A375 (cell line): ENCODE results near the gene HOXB9. TPM values are rescaled to one million over a fixed set of nuclear protein-coding genes. Genes with fewer than 3 reads are reported as not detected.

Experiments
- small RNA-seq: library from RNA; depleted of rRNA; stranded (forward); fragments of <200 nt; gene quantifications from one replicate; pipeline ENCODE3, GENCODE V24; 2014
- total RNA-seq: library from RNA; depleted of rRNA; stranded (reverse); fragments of >200 nt; shearing (Covaris generic); gene quantifications from 2 replicates; pipeline ENCODE4 v1.2.3, GENCODE V29; 2014; rRNA removed

HOXB9 gene
- total RNA-seq, result 22.0 and 22.8 TPM in 2 replicates

DNA sequence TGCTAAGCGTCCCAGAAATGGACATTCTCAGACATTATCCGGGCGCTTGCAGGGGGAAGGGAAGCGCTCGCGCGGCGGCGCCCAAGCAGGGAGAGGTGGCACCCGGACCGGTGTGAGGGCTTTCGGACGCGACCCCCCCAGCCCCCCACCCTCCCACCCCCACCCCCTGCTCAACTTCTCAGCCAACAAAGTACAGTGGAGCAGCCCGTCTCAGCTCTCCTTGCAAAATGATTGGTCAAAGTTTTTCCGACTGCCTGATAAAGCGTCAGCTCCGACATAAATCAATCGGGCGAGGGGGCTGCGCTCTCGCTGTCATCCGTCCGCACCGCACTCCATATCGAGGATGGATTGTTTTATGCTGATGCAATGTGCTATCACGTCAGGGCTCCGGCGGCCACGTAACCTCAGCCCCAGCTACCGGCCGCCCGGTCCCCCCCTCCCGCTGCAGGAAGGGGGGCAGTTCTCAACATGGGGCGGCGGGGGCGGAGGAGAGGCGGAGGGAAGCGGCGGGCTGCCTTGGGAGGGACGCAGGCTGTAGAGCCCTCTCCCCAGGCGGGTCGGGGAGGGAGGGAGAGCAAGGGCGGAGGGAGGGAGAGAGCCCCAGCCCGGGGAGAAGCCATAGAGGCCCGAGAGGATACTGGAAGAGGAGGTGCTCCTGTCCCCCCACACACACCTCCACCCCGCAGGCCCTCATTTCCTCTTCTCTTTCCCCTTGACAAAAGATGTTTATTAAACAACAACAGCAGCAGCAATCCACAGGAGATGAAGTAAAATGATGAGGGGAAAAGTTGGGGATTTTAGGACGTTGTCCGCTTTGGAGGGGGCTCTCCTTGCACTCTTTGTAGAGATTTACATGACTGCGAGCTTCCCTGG lies at the start of gene HOXB9:
TSS of gene HOXB9 (minus strand) at position 114 of the 873 bp plus-strand sequence. CDS start at position 25, 89 bp downstream.

DNA sequence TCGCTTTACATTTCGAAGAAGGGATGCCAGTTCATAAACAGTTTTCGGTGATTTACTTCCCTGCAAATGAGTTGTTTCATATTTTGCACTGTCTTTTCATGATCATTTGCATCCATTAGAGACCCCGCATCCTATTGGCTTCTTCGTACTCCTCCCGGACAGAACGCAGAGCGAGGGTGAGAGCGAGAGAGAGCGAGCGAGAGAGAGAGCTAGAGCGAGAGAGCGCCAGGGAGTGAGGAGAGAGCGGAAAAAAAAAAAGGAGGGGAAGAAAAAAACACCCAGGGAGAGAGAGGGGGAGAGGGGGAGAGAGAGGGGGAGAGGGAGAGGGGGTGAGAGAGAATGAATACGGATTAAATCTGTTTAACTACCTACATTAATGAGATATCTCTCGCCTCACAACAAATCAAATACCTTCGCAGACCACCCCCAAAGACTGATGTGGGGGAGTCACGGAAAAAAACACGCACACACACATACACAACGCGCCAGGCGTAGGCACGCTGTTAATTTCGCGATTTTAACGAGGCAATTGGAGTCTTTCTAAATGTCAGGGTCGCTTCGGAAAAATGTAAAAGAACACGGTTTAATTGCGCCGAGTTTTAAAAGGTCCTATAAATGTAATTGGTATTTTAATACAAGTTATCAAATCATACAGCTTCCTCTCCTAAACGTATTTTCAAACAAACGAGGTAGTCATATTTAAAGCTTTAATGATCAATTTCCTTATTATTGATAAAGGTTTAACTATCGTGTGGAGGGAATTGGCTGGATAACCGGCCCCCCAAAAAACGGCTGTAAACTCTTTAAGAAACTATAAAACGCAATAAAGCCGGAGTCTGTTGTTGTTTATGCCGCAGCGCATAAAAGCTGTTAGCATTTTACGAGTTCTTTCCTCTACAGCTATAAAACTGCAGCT lies 10.9 kb downstream of the HOXB9 start, which contains the start of gene HOXB8:
TSS of gene HOXB8 (minus strand) at position 246 of the 916 bp plus-strand sequence. CDS start 588 bp downstream, outside the sequence.

DNA sequence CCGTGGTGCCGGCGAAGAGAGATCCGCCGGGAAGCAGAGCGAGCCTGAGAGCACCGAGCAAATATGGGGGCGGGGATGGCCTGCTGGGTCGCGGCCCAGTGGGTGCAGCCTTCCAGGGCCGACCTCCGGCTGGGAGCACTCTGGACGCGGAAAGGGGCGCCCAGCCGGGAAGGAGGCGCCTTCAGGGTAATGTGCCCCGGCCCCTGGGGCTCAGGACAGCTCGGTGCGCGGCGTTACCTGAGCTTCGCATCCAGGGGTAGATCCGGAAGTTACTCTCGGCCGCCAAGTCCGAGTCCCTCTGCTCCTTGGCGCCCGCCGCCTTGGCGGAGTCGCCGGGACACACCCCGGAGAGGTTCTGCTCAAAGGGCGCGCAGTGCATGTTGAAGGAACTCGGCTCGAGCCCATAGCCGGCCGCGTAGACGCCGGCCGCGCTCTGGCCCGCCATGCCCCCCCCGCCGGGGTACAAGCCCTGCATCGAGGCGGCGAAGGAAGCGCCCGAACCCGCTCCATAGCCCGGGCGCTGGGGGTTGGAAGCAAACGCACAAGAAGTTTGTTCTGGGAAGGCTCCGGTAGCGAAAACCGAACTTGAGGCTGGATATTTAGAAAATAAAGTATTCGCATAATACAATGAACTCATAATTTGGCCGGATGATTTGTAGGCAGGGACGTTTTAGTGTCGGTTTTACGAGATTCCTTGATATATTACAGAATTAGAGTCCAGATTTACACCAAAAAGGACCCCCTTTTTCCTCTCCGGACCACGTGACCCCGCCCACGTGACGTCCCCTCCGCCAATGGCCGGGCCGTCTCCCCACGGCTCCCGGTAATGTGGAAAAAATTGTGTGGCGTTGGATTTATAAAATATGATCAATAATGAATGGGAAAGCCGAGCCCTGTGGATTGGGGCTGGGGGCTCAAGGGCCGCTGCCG lies 15.6 kb downstream of the HOXB9 start, which contains the start of gene HOXB7:
TSS of gene HOXB7 (minus strand) at position 736 of the 930 bp plus-strand sequence. CDS start at position 637, 99 bp downstream.

DNA sequence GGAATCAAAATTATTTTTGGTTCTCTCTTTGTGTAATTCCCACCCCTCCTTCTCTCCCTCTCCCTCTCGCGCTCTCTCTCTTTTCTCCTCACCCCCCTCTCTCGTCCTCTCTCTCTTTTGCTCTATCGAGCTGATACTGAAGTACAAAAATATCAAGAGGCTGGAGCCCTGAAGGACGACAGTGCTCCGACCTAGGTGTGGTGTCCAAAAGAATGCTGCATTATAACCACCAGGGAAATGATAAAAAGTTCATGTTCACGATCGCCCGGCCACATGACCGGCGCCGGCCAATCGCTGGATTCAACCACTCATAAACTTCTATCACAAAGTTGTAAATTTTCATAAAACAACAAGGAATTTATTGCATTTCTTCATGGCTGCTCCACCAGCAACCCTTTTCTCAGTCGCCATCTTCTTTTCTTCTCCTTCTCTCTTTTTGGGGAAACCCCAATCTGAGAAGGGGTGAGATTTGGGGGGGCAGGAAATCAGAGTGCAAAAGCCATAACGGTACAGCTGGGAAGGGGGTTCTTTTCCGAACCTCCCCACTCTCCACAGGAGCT lies 21.3 kb downstream of the HOXB9 start, which contains the start of gene HOXB6:
TSS of gene HOXB6 (minus strand) at position 217 of the 560 bp plus-strand sequence. CDS start 6,836 bp downstream, outside the sequence.

DNA sequence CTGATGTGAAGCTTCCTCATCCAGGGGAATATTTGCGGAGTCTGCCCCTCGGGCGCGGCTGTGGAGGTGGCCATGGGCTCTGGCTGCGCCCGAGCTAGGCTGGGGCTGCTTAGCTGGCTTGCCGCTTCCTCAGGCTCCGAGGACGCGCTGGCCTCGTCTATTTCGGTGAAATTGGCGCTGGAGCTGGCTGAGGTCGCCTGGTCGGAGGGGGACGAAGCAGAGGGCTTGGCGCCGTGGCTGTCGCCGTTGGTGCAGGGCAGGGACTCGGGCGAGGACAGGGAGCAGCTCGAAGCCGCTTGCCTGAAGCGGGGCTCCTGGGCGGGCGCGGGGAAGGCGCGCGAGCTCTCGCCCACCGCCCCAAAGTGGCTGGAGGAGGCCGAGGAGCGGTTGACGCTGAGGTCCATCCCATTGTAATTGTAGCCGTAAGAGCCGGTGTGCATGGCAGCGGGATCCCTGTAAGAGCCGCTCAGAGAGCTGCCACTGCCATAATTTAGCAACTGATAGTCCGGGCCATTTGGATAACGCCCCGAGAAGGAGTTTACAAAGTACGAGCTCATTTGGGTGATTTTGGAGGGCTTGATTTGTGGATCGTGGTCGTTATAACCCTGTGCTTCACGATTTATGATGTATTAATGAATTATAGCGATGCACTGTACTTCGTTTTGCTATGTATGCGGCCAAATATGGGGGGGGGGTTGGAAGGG lies 32.9 kb downstream of the HOXB9 start, which contains the start of gene HOXB5:
TSS of gene HOXB5 (minus strand) at position 654 of the 704 bp plus-strand sequence. CDS start at position 557, 97 bp downstream.

DNA sequence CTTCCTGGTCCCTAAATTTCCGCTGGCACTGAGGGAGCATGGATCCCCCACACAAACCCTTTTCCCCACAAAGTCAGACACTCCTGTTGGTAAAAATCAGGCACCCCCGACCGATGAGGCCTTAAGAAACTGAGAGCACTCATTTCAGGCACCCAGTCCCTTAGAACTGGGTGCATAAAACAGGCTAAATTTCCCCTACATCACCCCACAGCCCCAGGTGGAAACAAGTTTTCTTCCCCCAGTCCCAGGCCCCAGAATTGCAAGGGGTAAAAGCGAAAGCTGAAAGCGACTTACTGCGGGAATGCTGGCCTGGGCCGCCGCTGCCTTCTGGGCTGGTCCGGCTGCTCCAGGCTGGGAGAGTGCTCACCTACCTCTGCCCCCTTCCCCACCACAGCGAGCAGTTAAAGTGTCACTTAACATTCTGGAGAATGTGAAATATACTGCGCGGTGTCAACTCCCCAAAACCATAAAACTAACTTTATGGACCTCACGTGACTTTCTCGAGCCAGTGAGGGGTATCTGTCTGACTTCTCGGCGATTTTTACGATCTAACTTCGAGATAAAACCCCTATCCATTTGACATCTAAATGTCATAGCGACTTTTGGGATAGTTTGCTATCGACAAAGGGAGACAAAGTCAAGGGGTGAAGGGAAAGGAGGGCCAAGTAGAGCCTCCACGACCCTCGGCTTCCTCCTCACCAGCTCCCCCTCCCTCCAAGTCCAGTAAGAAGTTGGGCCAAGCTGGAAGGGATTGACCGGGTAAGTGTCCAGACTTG lies 36.1 kb downstream of the HOXB9 start, which contains the start of gene HOXB3:
TSS of gene HOXB3 (minus strand) at position 411 of the 776 bp plus-strand sequence. CDS start 37,767 bp downstream, outside the sequence.

DNA sequence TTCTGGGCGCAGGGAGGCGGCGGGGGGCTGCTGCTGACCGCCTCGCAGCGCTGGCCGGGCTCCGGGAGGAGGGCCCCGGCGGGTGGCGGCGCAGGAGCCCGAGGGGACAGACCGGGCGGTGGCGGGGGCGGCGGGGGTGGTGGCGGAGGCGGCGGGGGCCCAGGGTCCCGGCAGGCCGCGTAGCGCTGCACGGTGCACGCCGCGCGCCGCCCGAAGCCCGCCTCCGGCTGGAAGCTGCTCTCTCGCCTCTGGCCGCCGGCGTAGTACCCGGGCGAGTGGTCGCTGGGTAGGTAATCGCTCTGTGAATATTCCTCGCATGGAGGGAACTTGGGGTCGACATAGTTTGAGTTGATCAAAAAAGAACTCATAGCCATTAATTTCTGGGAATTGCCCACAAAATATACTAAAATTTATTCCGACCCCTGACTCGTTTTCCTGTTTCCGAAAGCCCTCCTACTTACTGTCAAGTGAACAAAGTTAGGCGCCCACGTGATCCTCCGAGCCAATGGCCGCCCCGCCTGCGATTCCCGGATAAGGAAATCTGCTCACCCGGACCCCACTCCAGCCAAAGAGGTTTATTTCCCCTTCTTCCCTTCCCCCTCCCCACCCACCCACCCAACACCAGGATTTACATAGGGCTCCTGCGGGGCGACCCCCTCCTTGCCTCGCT lies 48.1 kb downstream of the HOXB9 start, which contains the start of gene HOXB4:
TSS of gene HOXB4 (minus strand) at position 405 of the 670 bp plus-strand sequence. CDS start at position 374, 31 bp downstream.

Small RNA genes within 50 kb of the gene (small RNA-seq; reads per million reads assigned to genes)
- not detected for gene MIR196A1

Other genes with a start within 250 kb of the HOXB9 start
- gene SKAP1, start 196.1 kb downstream of the HOXB9 start, total RNA-seq, result 1.1 TPM in 1 of 2 replicates, not detected in the other
- gene HOXB1, start 95.3 kb downstream of the HOXB9 start, total RNA-seq, result not detected in 2 replicates
- 30.9 and 35.6 TPM in 2 replicates for gene HOXB2, start 81.2 kb downstream of the HOXB9 start, total RNA-seq
- gene HOXB4, start 48.0 kb downstream of the HOXB9 start, total RNA-seq, result 5.7 and 8.5 TPM in 2 replicates
- 11.9 and 13.7 TPM in 2 replicates for gene HOXB3, start 36.1 kb downstream of the HOXB9 start, total RNA-seq
- gene HOXB5, start 32.6 kb downstream of the HOXB9 start, total RNA-seq, result 1.0 TPM in 2 replicates
- 11.9 and 21.2 TPM in 2 replicates for gene HOXB6, start 21.4 kb downstream of the HOXB9 start, total RNA-seq
- 9.5 and 13.6 TPM in 2 replicates for gene HOXB7, start 15.3 kb downstream of the HOXB9 start, total RNA-seq
- gene HOXB8, start 11.1 kb downstream of the HOXB9 start, total RNA-seq, result 15.1 and 27.5 TPM in 2 replicates
- gene PRAC1, start 96.2 kb upstream of the HOXB9 start, total RNA-seq, result not detected in 2 replicates
- not detected in 2 replicates for gene PRAC2, start 96.8 kb upstream of the HOXB9 start, total RNA-seq
- gene HOXB13, start 102.4 kb upstream of the HOXB9 start, total RNA-seq, result 4.1 and 5.4 TPM in 2 replicates
- gene TTLL6, start 190.9 kb upstream of the HOXB9 start, total RNA-seq, result 0.41 and 1.2 TPM in 2 replicates
- 55.8 and 76.3 TPM in 2 replicates for gene CALCOCO2, start 204.7 kb upstream of the HOXB9 start, total RNA-seq